Measurements from ENCODE around the gene EGR4. TPM values are rescaled to one million over a fixed set of nuclear protein-coding genes. Genes with fewer than 3 reads are reported as not detected.

Gene EGR4
- polyA plus RNA-seq, 2 donors = not detected

GRCh38 chr2:73259704-73260337, 33.5 kb downstream of the EGR4 start:
- Histone ChIP-seq H3K9me3 (ENCODE audit: control insufficient read depth in 2 of 2, insufficient read depth in 1 of 2, low read depth in 1 of 2, low read length in 1 of 2) (no peaks in the 10 kb centered on the region), H3K27me3 (ENCODE audit: control insufficient read depth in 1 of 2, insufficient read depth in 2 of 2, low read length in 2 of 2) (no peaks in the 10 kb centered on the region), H3K4me3 (ENCODE audit: low read depth in 1 of 2, low read length in 2 of 2) (no peak overlapping the region), H3K36me3 (ENCODE audit: control insufficient read depth in 2 of 2, insufficient read depth in 2 of 2, low read length in 1 of 2) (peaks cover 0 to 3% of the 10 kb centered on the region in 2 donors), H3K4me1 (ENCODE audit: control insufficient read depth in 2 of 2, insufficient read depth in 2 of 2, low read length in 1 of 2) (peaks cover 0 to 2% of the 10 kb centered on the region in 2 donors), H3K27ac (ENCODE audit: low read depth in 2 of 2, low read length in 1 of 2) (no peak overlapping the region)
- 78 to 96% methylated on average over 4 of the region's 4 CpGs for WGBS, 2 donors

GRCh38 chr2:73259276-73259675, 34.1 kb downstream of the EGR4 start:
- Histone ChIP-seq H3K27ac (ENCODE audit: low read depth in 2 of 2, low read length in 1 of 2) (no peak overlapping the region), H3K9me3 (ENCODE audit: control insufficient read depth in 2 of 2, insufficient read depth in 1 of 2, low read depth in 1 of 2, low read length in 1 of 2) (no peaks in the 10 kb centered on the region), H3K27me3 (ENCODE audit: control insufficient read depth in 1 of 2, insufficient read depth in 2 of 2, low read length in 2 of 2) (no peaks in the 10 kb centered on the region), H3K36me3 (ENCODE audit: control insufficient read depth in 2 of 2, insufficient read depth in 2 of 2, low read length in 1 of 2) (peaks cover 2 to 5% of the 10 kb centered on the region in 2 donors), H3K4me1 (ENCODE audit: control insufficient read depth in 2 of 2, insufficient read depth in 2 of 2, low read length in 1 of 2) (peaks cover 0 to 2% of the 10 kb centered on the region in 2 donors), H3K4me3 (ENCODE audit: low read depth in 1 of 2, low read length in 2 of 2) (no peak overlapping the region)
- WGBS, 2 donors = 91 to 94% methylated on average over 8 of the region's 8 CpGs

- H3K36me3 ChIP-seq (ENCODE audit: control insufficient read depth in 2 of 2, insufficient read depth in 2 of 2, low read length in 1 of 2) = peaks cover 5 to 6% of the 10 kb centered on the region in 2 donors
- H3K4me3 ChIP-seq (ENCODE audit: low read depth in 1 of 2, low read length in 2 of 2) = no peak overlapping the region
- H3K4me1 ChIP-seq (ENCODE audit: control insufficient read depth in 2 of 2, insufficient read depth in 2 of 2, low read length in 1 of 2) = peaks cover 0 to 2% of the 10 kb centered on the region in 2 donors
- WGBS, 2 donors = 96 to 99% methylated on average over 8 to 9 of the region's 9 CpGs
- H3K9me3 ChIP-seq (ENCODE audit: control insufficient read depth in 2 of 2, insufficient read depth in 1 of 2, low read depth in 1 of 2, low read length in 1 of 2) = no peaks in the 10 kb centered on the region
- no peaks in the 10 kb centered on the region for H3K27me3 ChIP-seq (ENCODE audit: control insufficient read depth in 1 of 2, insufficient read depth in 2 of 2, low read length in 2 of 2)
- no peak overlapping the region for H3K27ac ChIP-seq (ENCODE audit: low read depth in 2 of 2, low read length in 1 of 2)
Measured at GRCh38 chr2:73258913-73259215, 34.5 kb downstream of the EGR4 start.

- H3K27ac ChIP-seq (ENCODE audit: low read depth in 2 of 2, low read length in 1 of 2) = no peak overlapping the region
- H3K9me3 ChIP-seq (ENCODE audit: control insufficient read depth in 2 of 2, insufficient read depth in 1 of 2, low read depth in 1 of 2, low read length in 1 of 2) = no peaks in the 10 kb centered on the region
- WGBS, 2 donors = 87 to 91% methylated on average over 8 of the region's 8 CpGs
- no peaks in the 10 kb centered on the region for H3K27me3 ChIP-seq (ENCODE audit: control insufficient read depth in 1 of 2, insufficient read depth in 2 of 2, low read length in 2 of 2)
- H3K4me1 ChIP-seq (ENCODE audit: control insufficient read depth in 2 of 2, insufficient read depth in 2 of 2, low read length in 1 of 2) = peaks cover 0 to 2% of the 10 kb centered on the region in 2 donors
- H3K4me3 ChIP-seq (ENCODE audit: low read depth in 1 of 2, low read length in 2 of 2) = no peak overlapping the region
- peaks cover 5 to 7% of the 10 kb centered on the region in 2 donors for H3K36me3 ChIP-seq (ENCODE audit: control insufficient read depth in 2 of 2, insufficient read depth in 2 of 2, low read length in 1 of 2)
Measured at GRCh38 chr2:73258186-73258912, 35.0 kb downstream of the EGR4 start.

- 68 to 69% methylated on average over 10 of the region's 10 CpGs for WGBS, 2 donors
Measured at GRCh38 chr2:73257425-73258125, 35.8 kb downstream of the EGR4 start.

GRCh38 chr2:73257021-73257420, 36.3 kb downstream of the EGR4 start:
- Histone ChIP-seq H3K4me3 (ENCODE audit: low read depth in 1 of 2, low read length in 2 of 2) (no peak overlapping the region), H3K9me3 (ENCODE audit: control insufficient read depth in 2 of 2, insufficient read depth in 1 of 2, low read depth in 1 of 2, low read length in 1 of 2) (no peaks in the 10 kb centered on the region), H3K27ac (ENCODE audit: low read depth in 2 of 2, low read length in 1 of 2) (no peak overlapping the region), H3K4me1 (ENCODE audit: control insufficient read depth in 2 of 2, insufficient read depth in 2 of 2, low read length in 1 of 2) (peaks cover 0 to 2% of the 10 kb centered on the region in 2 donors), H3K27me3 (ENCODE audit: control insufficient read depth in 1 of 2, insufficient read depth in 2 of 2, low read length in 2 of 2) (no peaks in the 10 kb centered on the region), H3K36me3 (ENCODE audit: control insufficient read depth in 2 of 2, insufficient read depth in 2 of 2, low read length in 1 of 2) (peaks cover 11 to 17% of the 10 kb centered on the region in 2 donors)
- WGBS, 2 donors = 93 to 95% methylated on average over 2 of the region's 2 CpGs

More at GRCh38 chr2:73257425-73258125, 35.8 kb downstream of the EGR4 start:
- Histone ChIP-seq H3K4me3 (ENCODE audit: low read depth in 1 of 2, low read length in 2 of 2) (no peak overlapping the region), H3K9me3 (ENCODE audit: control insufficient read depth in 2 of 2, insufficient read depth in 1 of 2, low read depth in 1 of 2, low read length in 1 of 2) (no peaks in the 10 kb centered on the region), H3K27ac (ENCODE audit: low read depth in 2 of 2, low read length in 1 of 2) (no peak overlapping the region), H3K4me1 (ENCODE audit: control insufficient read depth in 2 of 2, insufficient read depth in 2 of 2, low read length in 1 of 2) (peaks cover 0 to 2% of the 10 kb centered on the region in 2 donors), H3K36me3 (ENCODE audit: control insufficient read depth in 2 of 2, insufficient read depth in 2 of 2, low read length in 1 of 2) (peaks cover 9 to 14% of the 10 kb centered on the region in 2 donors), H3K27me3 (ENCODE audit: control insufficient read depth in 1 of 2, insufficient read depth in 2 of 2, low read length in 2 of 2) (no peaks in the 10 kb centered on the region)

- H3K36me3 ChIP-seq (ENCODE audit: control insufficient read depth in 2 of 2, insufficient read depth in 2 of 2, low read length in 1 of 2) = peaks cover 11 to 17% of the 10 kb centered on the region in 2 donors
- H3K4me1 ChIP-seq (ENCODE audit: control insufficient read depth in 2 of 2, insufficient read depth in 2 of 2, low read length in 1 of 2) = peaks cover 0 to 2% of the 10 kb centered on the region in 2 donors
- H3K4me3 ChIP-seq (ENCODE audit: low read depth in 1 of 2, low read length in 2 of 2) = no peak overlapping the region
- no peaks in the 10 kb centered on the region for H3K9me3 ChIP-seq (ENCODE audit: control insufficient read depth in 2 of 2, insufficient read depth in 1 of 2, low read depth in 1 of 2, low read length in 1 of 2)
- H3K27me3 ChIP-seq (ENCODE audit: control insufficient read depth in 1 of 2, insufficient read depth in 2 of 2, low read length in 2 of 2) = no peaks in the 10 kb centered on the region
- H3K27ac ChIP-seq (ENCODE audit: low read depth in 2 of 2, low read length in 1 of 2) = no peak overlapping the region
- 54 to 75% methylated on average over 1 of the region's 1 CpG for WGBS, 2 donors
Measured at GRCh38 chr2:73256618-73256922, 36.8 kb downstream of the EGR4 start.

GRCh38 chr2:73255907-73256617, 37.3 kb downstream of the EGR4 start:
- WGBS, 2 donors = 70 to 71% methylated on average over 5 of the region's 5 CpGs
- Histone ChIP-seq H3K27ac (ENCODE audit: low read depth in 2 of 2, low read length in 1 of 2) (no peak overlapping the region), H3K36me3 (ENCODE audit: control insufficient read depth in 2 of 2, insufficient read depth in 2 of 2, low read length in 1 of 2) (peaks cover 13 to 21% of the 10 kb centered on the region in 2 donors)

GRCh38 chr2:73255007-73255644, 38.2 kb downstream of the EGR4 start:
- Histone ChIP-seq H3K4me3 (ENCODE audit: low read depth in 1 of 2, low read length in 2 of 2) (no peak overlapping the region), H3K4me1 (ENCODE audit: control insufficient read depth in 2 of 2, insufficient read depth in 2 of 2, low read length in 1 of 2) (peaks cover 0 to 2% of the 10 kb centered on the region in 2 donors), H3K27ac (ENCODE audit: low read depth in 2 of 2, low read length in 1 of 2) (no peak overlapping the region), H3K36me3 (ENCODE audit: control insufficient read depth in 2 of 2, insufficient read depth in 2 of 2, low read length in 1 of 2) (peaks cover 15 to 28% of the 10 kb centered on the region in 2 donors), H3K27me3 (ENCODE audit: control insufficient read depth in 1 of 2, insufficient read depth in 2 of 2, low read length in 2 of 2) (no peaks in the 10 kb centered on the region), H3K9me3 (ENCODE audit: control insufficient read depth in 2 of 2, insufficient read depth in 1 of 2, low read depth in 1 of 2, low read length in 1 of 2) (no peaks in the 10 kb centered on the region)
- WGBS, 2 donors = 37 to 38% methylated on average over 4 of the region's 4 CpGs

More at GRCh38 chr2:73255907-73256617, 37.3 kb downstream of the EGR4 start:
- Histone ChIP-seq H3K4me1 (ENCODE audit: control insufficient read depth in 2 of 2, insufficient read depth in 2 of 2, low read length in 1 of 2) (peaks cover 0 to 2% of the 10 kb centered on the region in 2 donors), H3K4me3 (ENCODE audit: low read depth in 1 of 2, low read length in 2 of 2) (no peak overlapping the region), H3K9me3 (ENCODE audit: control insufficient read depth in 2 of 2, insufficient read depth in 1 of 2, low read depth in 1 of 2, low read length in 1 of 2) (no peaks in the 10 kb centered on the region), H3K27me3 (ENCODE audit: control insufficient read depth in 1 of 2, insufficient read depth in 2 of 2, low read length in 2 of 2) (no peaks in the 10 kb centered on the region)

Data from esophagus (tissue), 2 donors.